ENCODE data around the gene CASQ2.

DNA sequence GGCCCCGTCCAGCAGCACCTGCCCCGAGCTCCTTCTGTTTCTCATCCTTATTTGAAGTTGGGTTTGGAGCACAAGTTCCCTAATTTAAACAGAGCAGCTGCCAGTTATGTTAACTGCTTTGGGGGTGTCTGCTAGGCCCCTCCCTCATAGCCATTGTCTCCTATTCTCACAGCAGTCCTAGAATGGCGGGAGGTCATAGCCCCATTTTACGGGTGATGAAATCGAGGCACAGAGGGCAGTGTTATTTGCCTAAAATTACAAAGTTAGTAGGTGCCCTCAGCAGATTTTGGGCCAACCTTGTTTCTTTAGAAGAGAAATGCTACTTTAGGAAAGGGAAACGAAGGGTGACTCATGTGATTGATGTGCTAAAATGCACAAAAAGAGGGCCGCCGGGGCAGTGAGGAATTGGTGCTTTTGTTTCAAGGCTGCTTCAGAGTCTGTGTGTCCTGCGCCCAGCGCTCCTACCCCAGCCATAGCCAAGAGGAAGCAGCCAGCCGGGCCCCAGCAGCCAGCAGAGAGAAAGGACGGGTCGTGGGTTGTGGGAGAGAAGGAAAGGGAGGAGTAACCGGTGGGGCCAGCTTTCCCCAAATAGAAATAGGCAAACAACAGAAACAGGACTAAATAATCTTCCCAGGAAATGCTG is 113.7 kb downstream of the CASQ2 start:
- TF ChIP-seq, protein P1, sequence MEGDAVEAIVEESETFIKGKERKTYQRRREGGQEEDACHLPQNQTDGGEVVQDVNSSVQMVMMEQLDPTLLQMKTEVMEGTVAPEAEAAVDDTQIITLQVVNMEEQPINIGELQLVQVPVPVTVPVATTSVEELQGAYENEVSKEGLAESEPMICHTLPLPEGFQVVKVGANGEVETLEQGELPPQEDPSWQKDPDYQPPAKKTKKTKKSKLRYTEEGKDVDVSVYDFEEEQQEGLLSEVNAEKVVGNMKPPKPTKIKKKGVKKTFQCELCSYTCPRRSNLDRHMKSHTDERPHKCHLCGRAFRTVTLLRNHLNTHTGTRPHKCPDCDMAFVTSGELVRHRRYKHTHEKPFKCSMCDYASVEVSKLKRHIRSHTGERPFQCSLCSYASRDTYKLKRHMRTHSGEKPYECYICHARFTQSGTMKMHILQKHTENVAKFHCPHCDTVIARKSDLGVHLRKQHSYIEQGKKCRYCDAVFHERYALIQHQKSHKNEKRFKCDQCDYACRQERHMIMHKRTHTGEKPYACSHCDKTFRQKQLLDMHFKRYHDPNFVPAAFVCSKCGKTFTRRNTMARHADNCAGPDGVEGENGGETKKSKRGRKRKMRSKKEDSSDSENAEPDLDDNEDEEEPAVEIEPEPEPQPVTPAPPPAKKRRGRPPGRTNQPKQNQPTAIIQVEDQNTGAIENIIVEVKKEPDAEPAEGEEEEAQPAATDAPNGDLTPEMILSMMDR (IDR thresholded peaks at IDR 0.05), result no peak
- no peak for TF ChIP-seq POLR2A (IDR thresholded peaks at IDR 0.05)

All from body of pancreas (tissue), 4 donors.